GM21447 (cell line): ENCODE data around the gene ANKRD53.
"Not testable (repeated sequence)": the region's sequence is repeated elsewhere in the genome, so short reads cannot be mapped to it uniquely, and the experiment has no call there.

ENCODE experiments used
- ATAC-seq: cut with Tn5 transposase; IDR thresholded peaks from one replicate; pipeline ENCODE4 v1.9.1; 2021; ENCODE audit not compliant: unreplicated experiment

Gene ANKRD53

DNA sequence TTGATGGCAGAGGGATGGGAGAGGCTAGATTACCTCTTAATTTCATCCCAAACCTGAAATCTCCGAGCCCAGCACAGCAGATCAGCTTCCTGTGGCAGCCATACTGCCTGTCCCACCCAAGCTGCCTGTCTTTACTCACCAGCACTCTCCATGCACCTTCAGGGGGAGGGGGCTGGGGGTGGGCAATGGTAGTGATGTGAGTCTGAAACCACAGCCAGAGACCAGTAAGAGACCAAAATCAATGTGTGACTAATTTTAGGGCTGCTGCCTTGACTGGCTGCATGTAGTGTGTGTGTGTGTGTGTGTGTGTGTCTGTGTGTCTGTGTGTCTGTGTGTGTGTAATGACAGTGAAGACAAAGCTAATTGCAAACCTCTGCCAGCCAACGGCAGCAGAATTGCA is 27.9 kb downstream of the ANKRD53 start:
- ATAC-seq: no peak

DNA sequence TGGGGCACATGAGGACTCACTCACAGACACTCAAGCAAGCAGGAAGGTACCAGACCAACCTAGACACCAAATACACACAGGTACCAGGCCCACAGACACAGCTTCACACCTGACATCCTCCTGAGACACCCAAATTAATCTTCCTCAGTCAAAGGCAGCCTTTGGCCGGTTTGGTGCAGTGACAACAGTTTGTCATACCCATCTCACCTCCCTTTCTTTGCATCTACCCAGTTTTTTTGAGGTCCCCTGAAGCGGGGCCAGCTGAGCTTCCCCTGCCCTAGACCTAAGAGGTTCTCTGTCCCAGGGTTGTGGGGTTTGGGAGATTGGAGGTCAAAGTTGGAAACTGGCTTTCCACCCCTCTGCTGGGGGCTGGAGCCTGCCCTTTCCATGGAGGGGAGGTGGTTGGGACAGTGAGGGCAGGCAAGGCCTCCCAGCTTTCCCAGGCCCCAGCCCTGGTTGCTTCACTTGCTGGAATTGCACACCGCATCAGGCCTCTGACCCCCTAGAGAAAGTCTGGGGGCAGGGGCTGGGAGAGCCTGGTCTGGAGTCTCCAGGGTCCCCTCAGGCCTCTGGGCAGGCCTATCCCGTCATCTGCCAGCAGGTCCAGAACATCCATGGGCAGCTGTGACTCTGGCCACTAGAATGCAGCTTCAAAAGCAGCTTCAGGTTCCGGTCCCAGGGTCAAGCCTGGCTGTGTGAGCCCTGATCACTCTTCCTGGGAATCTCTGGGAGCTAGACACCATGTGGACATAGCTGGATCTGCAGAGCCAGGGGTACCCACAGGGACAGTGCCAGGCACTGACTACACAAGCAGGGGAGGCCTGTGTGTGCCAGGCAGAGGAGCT is 28.7 kb downstream of the ANKRD53 start:
- no peak for ATAC-seq

DNA sequence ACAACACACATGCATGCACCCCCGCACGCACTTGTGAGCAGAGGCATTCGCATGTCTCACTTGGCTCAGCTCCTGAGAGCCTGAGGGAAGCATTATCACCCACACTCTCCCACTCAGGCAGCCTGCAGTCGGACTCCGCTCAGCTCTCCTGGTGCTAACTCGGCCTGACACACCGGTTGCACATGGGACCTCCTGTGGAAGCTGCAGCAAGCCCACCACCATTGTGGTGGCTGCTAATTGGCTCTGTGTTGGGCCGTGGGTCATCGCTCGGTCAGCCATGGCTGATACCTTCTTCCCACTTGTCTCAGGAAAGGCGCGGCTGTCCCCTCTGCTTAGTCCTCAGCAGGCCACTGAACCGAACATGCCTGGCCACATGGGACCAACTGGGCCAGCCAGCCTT is 29.9 kb downstream of the ANKRD53 start:
- ATAC-seq: no peak

DNA sequence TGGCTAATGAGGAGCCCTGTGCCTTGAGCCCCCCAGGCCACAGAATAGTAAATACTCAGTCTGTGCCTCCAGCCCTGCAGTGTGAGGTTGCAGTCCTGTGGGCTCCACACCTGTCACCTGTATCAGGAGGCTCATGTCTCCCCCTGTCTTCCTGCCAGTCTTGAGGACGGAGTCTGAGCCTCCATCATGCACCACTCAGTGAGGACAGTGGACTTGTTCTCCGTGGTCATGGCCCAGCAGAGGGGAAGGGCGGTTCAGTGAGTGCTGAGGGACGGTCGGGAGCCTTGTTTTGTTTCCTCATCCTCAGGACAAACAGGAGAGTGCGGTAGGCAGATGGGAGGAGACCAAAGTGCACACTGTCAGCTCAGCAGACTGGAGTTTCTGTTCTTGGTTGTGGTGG is 33.4 kb downstream of the ANKRD53 start:
- not testable (repeated sequence) for ATAC-seq

DNA sequence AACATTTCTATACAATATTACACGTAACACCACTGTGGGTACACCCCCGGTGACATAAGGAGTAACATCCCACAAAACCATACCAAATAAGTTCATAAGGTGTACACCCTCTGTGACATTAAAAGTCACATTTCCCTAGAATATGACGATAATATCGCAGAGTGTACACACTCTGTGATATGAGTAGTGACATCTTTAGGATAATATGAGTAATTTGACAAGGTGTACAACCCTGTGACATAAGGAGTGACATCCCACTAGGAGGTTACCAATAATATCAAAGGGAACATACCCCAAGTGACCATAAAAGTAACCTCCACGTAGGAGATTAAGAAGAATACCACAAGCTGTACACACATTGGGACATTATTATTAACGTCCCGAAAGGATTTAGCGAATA is 40.2 kb downstream of the ANKRD53 start:
- ATAC-seq: no peak

DNA sequence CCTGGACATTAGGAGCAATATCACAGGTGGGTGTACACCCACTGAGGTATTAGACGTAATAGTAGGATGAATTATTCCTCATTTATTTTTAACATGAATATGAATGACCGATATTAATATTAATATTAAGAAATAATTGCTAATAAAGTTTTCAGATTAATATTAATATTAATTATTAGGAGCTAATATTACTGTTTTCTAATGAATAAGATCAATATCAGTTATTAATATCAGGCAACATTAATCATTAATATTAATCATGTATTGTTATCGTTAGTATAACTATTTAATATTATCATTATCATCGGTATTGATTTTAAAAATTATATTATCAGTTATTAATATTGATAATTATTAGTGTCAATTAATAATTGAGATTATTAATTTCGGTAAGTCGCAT is 41.6 kb downstream of the ANKRD53 start:
- ATAC-seq: not testable (repeated sequence)

DNA sequence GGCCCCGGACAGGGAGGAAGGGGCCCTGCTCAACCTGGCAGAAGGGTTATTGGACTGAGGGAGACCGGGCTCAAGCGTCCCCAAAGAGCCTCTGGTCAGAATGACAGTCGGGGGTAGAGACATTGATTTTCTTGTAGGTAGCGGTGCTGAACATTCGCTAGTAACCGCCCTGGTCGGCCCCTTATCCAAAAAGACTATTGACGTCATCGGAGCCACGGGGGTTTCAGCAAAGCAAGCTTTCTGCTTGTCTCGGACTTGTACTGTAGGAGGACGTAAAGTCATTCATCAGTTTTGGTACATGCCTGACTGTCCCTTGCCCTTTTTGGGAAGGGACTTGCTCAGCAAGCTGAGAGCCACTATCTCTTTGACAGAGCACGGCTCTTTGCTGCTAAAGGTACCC is 43.0 kb downstream of the ANKRD53 start:
- not testable (repeated sequence) for ATAC-seq

DNA sequence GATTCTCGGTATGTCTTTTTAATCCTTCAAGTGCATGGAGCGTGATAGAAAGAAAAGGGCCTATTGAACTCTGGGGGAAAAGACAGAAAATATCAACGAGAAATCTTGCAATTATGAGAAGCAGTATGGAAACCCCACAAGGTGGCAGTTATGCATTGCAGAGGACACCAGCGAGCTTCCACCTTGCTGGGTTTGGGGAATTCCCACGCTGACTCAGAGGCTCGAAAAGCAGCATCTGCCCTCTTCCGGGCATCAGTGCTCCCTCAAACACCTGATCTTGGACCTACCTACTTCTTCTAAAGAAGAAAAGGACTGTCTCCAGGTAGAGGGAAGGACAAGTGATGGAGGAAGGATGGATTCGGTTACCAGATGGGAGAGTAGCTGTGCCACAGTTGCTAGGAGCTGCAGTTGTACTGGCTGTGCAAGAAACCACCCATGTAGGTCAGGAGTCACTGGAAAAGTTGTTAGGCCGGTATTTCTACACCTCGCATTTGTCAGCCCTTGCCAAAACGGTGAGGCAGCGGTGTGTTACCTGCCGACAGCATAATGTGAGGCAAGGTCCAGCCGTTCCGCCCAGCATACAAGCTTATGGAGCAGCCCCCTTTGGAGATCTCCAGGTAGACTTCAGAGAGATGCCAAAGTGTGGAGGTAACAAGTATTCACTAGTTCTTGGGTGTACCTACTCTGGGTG is 45.3 kb downstream of the ANKRD53 start:
- ATAC-seq: not testable (repeated sequence)
